Keratinocyte (primary cell): ENCODE data around the gene F8A3.
"Not testable (repeated sequence)": the region's sequence is repeated elsewhere in the genome, so short reads cannot be mapped to it uniquely, and the experiment has no call there.

ENCODE experiments used
- CTCF ChIP-seq, 3 experiments: IDR thresholded peaks in 1 of 3; conservative IDR thresholded peaks in 1 of 3; optimal IDR thresholded peaks in 1 of 3; 2 replicates in 2 of 3; 3 replicates in 1 of 3; pipeline versions ENCODE3 to v1.5.1; 2011; ENCODE audit warnings: low read length in 3 of 3, mild to moderate bottlenecking in 3 of 3, moderate library complexity in 2 of 3, control low read depth in 1 of 3, inconsistent platforms in 1 of 3; ENCODE audit not compliant: insufficient read depth in 2 of 3; ENCODE audit errors: extremely low read depth in 1 of 3
- EZH2 ChIP-seq: IDR thresholded peaks from one replicate; pipeline ENCODE4 v1.6.1; 2012; ENCODE audit warnings: inconsistent platforms, mild to moderate bottlenecking, low read length, moderate library complexity

GRCh38 chrX:155477136-155477535, 18.7 kb upstream of the F8A3 start:
- not testable (repeated sequence) for TF ChIP-seq EZH2; CTCF (optimal IDR thresholded peaks at IDR 0.05 in 1 of 3, IDR thresholded peaks at IDR 0.05 in 1 of 3, conservative IDR thresholded peaks at IDR 0.05 in 1 of 3; ENCODE audit: extremely low read depth in 1 of 3, insufficient read depth in 2 of 3, low read length in 3 of 3)
